ENCODE measurements around the gene RNASEH2C. TPM values are rescaled to one million over a fixed set of nuclear protein-coding genes. Genes with fewer than 3 reads are reported as not detected.
A peak's percentile ranks its signal among the peaks of the same experiment; 100 is the strongest.

Gene RNASEH2C
- total RNA-seq, 1 experiment from 2014 or later: 57.7 TPM

DNA sequence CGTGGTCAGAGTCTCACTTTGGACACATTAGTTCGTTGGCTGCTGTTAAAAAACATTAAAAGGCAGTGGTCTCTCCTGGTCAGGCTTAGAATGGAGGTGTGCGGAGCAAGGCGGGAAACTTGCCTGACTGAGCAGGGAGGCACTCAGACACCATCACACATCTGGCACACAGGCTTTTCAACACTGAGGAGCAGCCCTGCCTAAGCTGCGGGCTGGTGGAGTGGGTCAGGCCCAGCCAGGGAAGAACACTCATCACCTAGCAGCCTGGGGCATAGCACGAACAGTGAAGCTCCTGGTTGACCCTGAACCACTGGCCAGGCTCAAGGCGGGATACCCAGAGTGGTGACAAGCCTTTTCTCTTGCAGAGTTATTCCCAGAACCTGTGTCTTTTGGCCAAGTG lies 4.3 kb downstream of the RNASEH2C start:
- Histone ChIP-seq H4K20me1 (ENCODE audit: control insufficient read depth, insufficient read depth, insufficient read length) (no peaks in the 10 kb centered on the region), H3K27ac (ENCODE audit: insufficient read length, low read depth, low read length) (no peak overlapping the region), H2BK120ac (ENCODE audit: low read depth, low read length, poor library complexity, severe bottlenecking) (no peak overlapping the region), H3K18ac (ENCODE audit: insufficient read length, low read depth, low read length) (no peak overlapping the region), H3K79me1 (ENCODE audit: insufficient read depth, low read depth, low read length, poor library complexity, severe bottlenecking) (no peaks in the 10 kb centered on the region), H3T11ph (ENCODE audit: low read length) (no peak overlapping the region), H3K23ac (ENCODE audit: insufficient read length, low read depth, low read length) (no peak overlapping the region), H3K23me2 (ENCODE audit: insufficient read length, low read depth, low read length, poor library complexity, severe bottlenecking) (peaks cover 9% of the 10 kb centered on the region), H3K79me2 (ENCODE audit: insufficient read depth, low read length) (no peaks in the 10 kb centered on the region), H2BK5ac (ENCODE audit: insufficient read length, low read length) (no peak overlapping the region), H2BK20ac (ENCODE audit: low read depth, low read length, poor library complexity, severe bottlenecking) (no peak overlapping the region), H3K9ac (ENCODE audit: extremely low read depth, insufficient read length, low read length) (no peak overlapping the region), H2BK12ac (ENCODE audit: insufficient read length, low read depth, low read length) (no peak overlapping the region), H3K9me3 (ENCODE audit: control insufficient read depth, low read depth, low read length) (no peaks in the 10 kb centered on the region), H3K4ac (ENCODE audit: low read depth, low read length) (no peak overlapping the region), H3K27me3 (ENCODE audit: insufficient read depth, low read length) (no peaks in the 10 kb centered on the region), H4K8ac (replicated peaks; ENCODE audit: insufficient read length, low read depth, low read length) (no peak overlapping the region), H2BK15ac (ENCODE audit: low read depth, low read length) (no peak overlapping the region), H3K14ac (ENCODE audit: insufficient read depth, low read length) (no peak overlapping the region), H3K4me2 (ENCODE audit: insufficient read depth, insufficient read length, low read length) (no peak overlapping the region), H3K4me1 (ENCODE audit: insufficient read depth, low read length) (peaks cover 2% of the 10 kb centered on the region; the same call in 1 of the 2 replicates), H2AFZ (ENCODE audit: low read length) (no peak overlapping the region), H3K56ac (ENCODE audit: insufficient read length, low read depth, low read length) (no peak overlapping the region), H4K91ac (ENCODE audit: insufficient read length, low read depth, low read length) (no peak overlapping the region), H2AK5ac (ENCODE audit: insufficient read length, low read length) (no peak overlapping the region), H4K5ac (ENCODE audit: insufficient read length, low read depth, low read length) (no peak overlapping the region)
- H3K9me3 Mint-ChIP-seq: no peaks in the 10 kb centered on the region
- H3K27me3 Mint-ChIP-seq (ENCODE audit: low read depth): no peaks in the 10 kb centered on the region
- DNase-seq: no peak
- peaks cover 46 to 73% (median 67%) of the 10 kb centered on the region in 3 experiments for H3K36me3 Mint-ChIP-seq (ENCODE audit: insufficient read depth in 1 of 3, low read depth in 3 of 3)
- H3K4me3 Mint-ChIP-seq: peak overlapping the region in 1 of 2 experiments; percentile 53; a peak in 1 of 5 replicates
- no peak overlapping the region for H3K27ac Mint-ChIP-seq
- TF ChIP-seq, protein P1, sequence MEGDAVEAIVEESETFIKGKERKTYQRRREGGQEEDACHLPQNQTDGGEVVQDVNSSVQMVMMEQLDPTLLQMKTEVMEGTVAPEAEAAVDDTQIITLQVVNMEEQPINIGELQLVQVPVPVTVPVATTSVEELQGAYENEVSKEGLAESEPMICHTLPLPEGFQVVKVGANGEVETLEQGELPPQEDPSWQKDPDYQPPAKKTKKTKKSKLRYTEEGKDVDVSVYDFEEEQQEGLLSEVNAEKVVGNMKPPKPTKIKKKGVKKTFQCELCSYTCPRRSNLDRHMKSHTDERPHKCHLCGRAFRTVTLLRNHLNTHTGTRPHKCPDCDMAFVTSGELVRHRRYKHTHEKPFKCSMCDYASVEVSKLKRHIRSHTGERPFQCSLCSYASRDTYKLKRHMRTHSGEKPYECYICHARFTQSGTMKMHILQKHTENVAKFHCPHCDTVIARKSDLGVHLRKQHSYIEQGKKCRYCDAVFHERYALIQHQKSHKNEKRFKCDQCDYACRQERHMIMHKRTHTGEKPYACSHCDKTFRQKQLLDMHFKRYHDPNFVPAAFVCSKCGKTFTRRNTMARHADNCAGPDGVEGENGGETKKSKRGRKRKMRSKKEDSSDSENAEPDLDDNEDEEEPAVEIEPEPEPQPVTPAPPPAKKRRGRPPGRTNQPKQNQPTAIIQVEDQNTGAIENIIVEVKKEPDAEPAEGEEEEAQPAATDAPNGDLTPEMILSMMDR (conservative IDR thresholded peaks at IDR 0.05): no peak
- no CpG with 5 or more reads among the region's 7 CpGs for WGBS (ENCODE audit: extremely low coverage, insufficient read length, low lambda C conversion rate)
- peaks cover 10 to 14% of the 10 kb centered on the region in 2 experiments for H3K4me1 Mint-ChIP-seq
